Heart right ventricle (tissue), 16 donors: ENCODE results near the gene TTYH1. TPM values are rescaled to one million over a fixed set of nuclear protein-coding genes. Genes with fewer than 3 reads are reported as not detected.
"Not testable (repeated sequence)": the region's sequence is repeated elsewhere in the genome, so short reads cannot be mapped to it uniquely, and the experiment has no call there.

Experiments used
- ATAC-seq, 8 donors: fragments of 200-7000 bp; cut with Tn5 transposase; one replicate each; pipeline ENCODE4 v1.9.1; 2020; ENCODE audit warnings: mild to moderate bottlenecking in 8 of 8, moderate library complexity in 8 of 8, moderate number of reproducible peaks in 1 of 8
- DNase-seq, 2 donors: peaks; one replicate each; pipeline ENCODE4 v3.0.0-alpha.2; 2020
- H3K27ac ChIP-seq, 10 donors: fragments of 200-600 bp; sonication (generic) in 2 of 10; one replicate each; pipeline versions ENCODE4 v1.5.0 to v1.8.0; 2020 to 2022; ENCODE audit warnings: mild to moderate bottlenecking in 3 of 10
- H3K27me3 ChIP-seq, 7 donors: fragments of 200-600 bp; one replicate each; pipeline ENCODE4 v1.8.0; 2021 to 2022; ENCODE audit warnings: mild to moderate bottlenecking in 2 of 7
- H3K36me3 ChIP-seq, 9 donors: fragments of 200-600 bp; sonication (generic) in 1 of 9; one replicate each; pipeline versions ENCODE4 v1.5.0 to v1.8.0; 2020 to 2022; ENCODE audit warnings: mild to moderate bottlenecking in 2 of 9
- H3K4me1 ChIP-seq, 9 donors: fragments of 200-600 bp; sonication (generic) in 1 of 9; one replicate each; pipeline versions ENCODE4 v1.5.0 to v1.8.0; 2020 to 2022; ENCODE audit warnings: mild to moderate bottlenecking in 4 of 9
- H3K4me3 ChIP-seq, 10 donors: fragments of 200-600 bp; sonication (generic) in 2 of 10; one replicate each; pipeline versions ENCODE4 v1.5.0 to v1.8.0; 2020 to 2022; ENCODE audit warnings: mild to moderate bottlenecking in 7 of 10, moderate library complexity in 2 of 10
- H3K9me3 ChIP-seq, 11 donors: fragments of 200-600 bp in 10 of 11; sonication (generic) in 2 of 11; one replicate each; pipeline versions ENCODE4 v1.5.0 to v1.8.0; 2013 to 2022; ENCODE audit warnings: mild to moderate bottlenecking in 2 of 11, control low read depth in 1 of 11, moderate library complexity in 1 of 11
- WGBS, 2 donors: extraction: QIAGEN DNeasy Blood & Tissue Kit; methylation state at CpG; one replicate each; pipeline ENCODE4 v1.1.7; 2013; ENCODE audit warnings: inconsistent platforms in 1 of 2; 5-methylcytosine and 5-hydroxymethylcytosine counted together
- intact Hi-C, 10 donors: fragments of 100-400 bp; cut with DNase I; formaldehyde crosslinking; loops; one replicate each; pipeline versions ENCODE4 v1.11.1 to v1.14.2; 2022
- long read RNA-seq, 3 donors: library from polyadenylated mRNA; unstranded; transcript quantifications; one replicate each; pipeline ENCODE4 v2.0.0, GENCODE V29; 2020 to 2021
- polyA plus RNA-seq, 2 donors: library from polyadenylated mRNA; stranded (reverse); fragments of 200-250 nt; gene quantifications; one replicate each; pipeline ENCODE4 v1.2.3, GENCODE V29; 2013
- total RNA-seq, 10 donors: library from RNA; stranded (reverse); fragmentation: NEBNext Ultra II Directional in 3 of 10; extraction: Animal tissue kit (Norgen Biotek cat#: 25700) in 3 of 10; gene quantifications; one replicate each; pipeline versions ENCODE4 v1.2.1 to v1.2.4, GENCODE V29; 2021 to 2023
- TF ChIP-seq, protein P1 (sequence below), 9 donors: fragments of 200-600 bp; sonication (generic) in 2 of 9; IDR thresholded peaks; one replicate each; pipeline versions ENCODE4 v1.5.0 to v1.8.0; 2021 to 2022; ENCODE audit warnings: antibody characterized with exemption in 9 of 9, mild to moderate bottlenecking in 5 of 9, moderate library complexity in 1 of 9
- donor health status: Arrhythmogenic right ventricular cardiomyopathy.
- donor health status: ischemic (EF 13 %, LVEDD 7.1; RV severe dilation, severe dysfunction).
- donor health status: healthy with polysubstance abuse.
- donor health status: DM: no; HTN: yes; CAD: no.
- donor health status: DM: no; HTN: no; CAD: no.
- donor health status: ischemic (EF 25% LVEDD 6.9; RV normal size, moderate dysfunction).
- donor health status: ischemic (EF 25% LVEDD 5.7; RV mildly dilated, moderate dysfunction).
- donor health status: healthy.
- donor health status: DM: yes; HTN: yes; CAD: no.
- donor health status: Ischemic cardiomyopathy.
- donor health status: ischemic (EF 35%, LVEDD 5.7; RV mildly dilated, moderate dysfunction).
- donor health status: nonischemic (EF 11% LVEDD 7.7; RV severe dilation, severe dysfunction).
- donor health status: DM: yes; HTN: yes; CAD: no.
- donor health status: PGD.
- donor health status: ischemic (EF 29% LVEDD 5.4; RV normal size, mild dysfunction).
- donor health status: nonischemic (EF 23%, LVEDD 6.1; RV moderate dilation, normal function).

TTYH1 gene
- 1 to 10 TPM in 5 of 10 donors, under 1 TPM in 5; 0.37 to 4.3 (median 1.0) TPM for total RNA-seq
- polyA plus RNA-seq = 1 to 10 TPM; 1.8 to 3.1 TPM
- long read RNA-seq, donor 1, partial matches to known transcripts = 0 of 2 reads
- long read RNA-seq, donor 1, other reads (novel, unspliced or antisense) = 0 of 2 reads
- long read RNA-seq, donor 2, partial matches to known transcripts = 1 of 2 reads
- long read RNA-seq, donor 2, other reads (novel, unspliced or antisense) = 0 of 2 reads
- long read RNA-seq, donor 3, partial matches to known transcripts = 0 of 9 reads
- long read RNA-seq, donor 3, other reads (novel, unspliced or antisense) = 3 of 9 reads

DNA sequence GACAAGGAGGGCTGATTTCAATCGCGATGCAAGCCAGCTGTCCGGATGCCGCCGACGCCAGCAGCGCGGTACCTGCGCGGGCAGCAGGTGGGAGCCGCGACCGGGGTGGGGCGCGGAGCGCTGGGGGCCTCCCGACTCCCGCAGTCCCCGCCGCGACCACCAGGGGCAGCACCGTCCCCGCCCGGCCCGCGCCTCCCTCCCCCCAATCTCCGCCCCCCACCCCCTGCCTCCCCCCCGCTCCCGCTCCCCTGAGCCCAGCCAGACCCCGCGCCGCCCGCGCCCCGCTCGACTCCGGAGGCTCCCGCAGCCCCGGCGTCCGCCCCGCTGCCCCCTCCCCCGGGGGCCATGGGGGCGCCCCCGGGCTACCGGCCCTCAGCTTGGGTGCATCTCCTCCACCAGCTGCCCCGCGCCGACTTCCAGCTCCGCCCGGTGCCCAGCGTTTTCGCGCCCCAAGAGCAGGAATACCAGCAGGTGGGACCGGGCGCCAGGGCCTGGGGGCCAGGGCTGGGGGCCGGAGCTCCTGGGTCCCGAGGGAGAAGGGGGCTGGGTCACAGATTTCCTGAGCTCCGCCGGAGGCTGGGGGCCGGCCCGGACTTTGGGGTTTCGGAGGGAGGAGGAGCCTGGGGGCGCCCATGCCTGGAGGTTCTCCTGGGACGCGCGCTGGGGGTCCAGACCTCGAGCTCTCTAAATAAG lies at the start of gene TTYH1:
TSS of gene TTYH1 (plus strand) at position 257 of the 693 bp plus-strand sequence. CDS start at position 346, 89 bp downstream.
- peaks cover under 1 to 33% (median 13%) of the 10 kb centered on the region in 9 donors for H3K4me1 ChIP-seq
- peak within 1 kb of the TSS in 4 of 10 donors; percentile 22 to 63 (median 31) for H3K27ac ChIP-seq
- TF ChIP-seq, protein P1, sequence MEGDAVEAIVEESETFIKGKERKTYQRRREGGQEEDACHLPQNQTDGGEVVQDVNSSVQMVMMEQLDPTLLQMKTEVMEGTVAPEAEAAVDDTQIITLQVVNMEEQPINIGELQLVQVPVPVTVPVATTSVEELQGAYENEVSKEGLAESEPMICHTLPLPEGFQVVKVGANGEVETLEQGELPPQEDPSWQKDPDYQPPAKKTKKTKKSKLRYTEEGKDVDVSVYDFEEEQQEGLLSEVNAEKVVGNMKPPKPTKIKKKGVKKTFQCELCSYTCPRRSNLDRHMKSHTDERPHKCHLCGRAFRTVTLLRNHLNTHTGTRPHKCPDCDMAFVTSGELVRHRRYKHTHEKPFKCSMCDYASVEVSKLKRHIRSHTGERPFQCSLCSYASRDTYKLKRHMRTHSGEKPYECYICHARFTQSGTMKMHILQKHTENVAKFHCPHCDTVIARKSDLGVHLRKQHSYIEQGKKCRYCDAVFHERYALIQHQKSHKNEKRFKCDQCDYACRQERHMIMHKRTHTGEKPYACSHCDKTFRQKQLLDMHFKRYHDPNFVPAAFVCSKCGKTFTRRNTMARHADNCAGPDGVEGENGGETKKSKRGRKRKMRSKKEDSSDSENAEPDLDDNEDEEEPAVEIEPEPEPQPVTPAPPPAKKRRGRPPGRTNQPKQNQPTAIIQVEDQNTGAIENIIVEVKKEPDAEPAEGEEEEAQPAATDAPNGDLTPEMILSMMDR (IDR thresholded peaks at IDR 0.05) = peak in 6 of 9 donors; percentile 15 to 55 (median 45)
- H3K36me3 ChIP-seq = no peaks in the 10 kb centered on the region
- H3K4me3 ChIP-seq = peak within 1 kb of the TSS; percentile 8 to 44 (median 24)
- intact Hi-C loops = no loop called here
- no peak for ATAC-seq
- 3 to 4% methylated on average over 48 to 66 of the region's 68 CpGs for whole genome bisulfite sequencing, 2 donors
- H3K27me3 ChIP-seq = peaks cover 22 to 81% (median 70%) of the 10 kb centered on the region in 7 donors
- H3K9me3 ChIP-seq = no peaks in the 10 kb centered on the region
- no peak for DNase-seq

DNA sequence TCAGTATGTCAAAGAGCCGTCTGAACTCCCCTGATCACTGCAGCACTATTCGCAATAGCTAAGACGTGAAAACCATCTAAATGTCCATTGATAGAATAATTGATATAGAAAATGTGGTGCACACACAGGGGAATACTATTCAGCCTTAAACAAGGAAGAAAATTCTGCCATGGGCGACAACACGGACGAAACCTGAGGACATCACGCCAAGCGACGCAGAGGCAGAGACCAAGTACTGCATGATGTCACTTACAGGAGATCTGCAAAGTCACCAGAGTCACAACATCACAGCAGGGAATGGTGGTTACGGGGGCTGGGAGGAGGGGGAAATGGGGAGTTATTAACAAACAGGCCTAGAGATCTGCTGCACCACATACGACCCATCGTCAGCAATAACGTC lies 49.5 kb upstream of the TTYH1 start:
- ATAC-seq, H3K9me3 ChIP-seq, DNase-seq, H3K36me3 ChIP-seq, intact Hi-C loops, H3K27me3 ChIP-seq: not testable (repeated sequence)
- Histone ChIP-seq H3K4me3 (peak overlapping the region in 1 of 10 donors; percentile 53), H3K27ac (peak overlapping the region in 1 of 10 donors; percentile 94), H3K4me1 (peaks cover 0 to 39% (median 0%) of the 10 kb centered on the region in 9 donors)
- WGBS, 2 donors = 85 to 93% methylated on average over 12 to 13 of the region's 13 CpGs

DNA sequence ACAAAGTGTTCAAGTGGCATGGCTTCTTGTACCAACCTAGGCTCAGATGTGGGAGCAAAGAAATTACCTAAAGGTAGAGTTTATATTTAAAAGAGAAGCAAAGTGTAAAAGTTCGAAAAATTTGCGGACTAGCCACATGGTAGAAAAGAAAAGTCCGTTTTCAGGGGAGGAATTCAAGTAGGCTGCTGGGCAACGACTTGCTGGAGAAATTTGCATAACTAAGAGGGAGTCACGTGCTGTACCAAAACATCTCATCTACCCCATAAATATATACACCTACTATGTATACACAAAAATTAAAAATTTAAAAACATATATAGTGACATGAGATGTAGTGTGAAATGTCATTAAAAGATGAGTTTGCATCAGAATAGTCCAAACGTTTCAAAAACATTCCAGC lies 48.5 kb upstream of the TTYH1 start:
- peaks cover 0 to 4% (median 0%) of the 10 kb centered on the region in 7 donors for H3K27me3 ChIP-seq
- H3K36me3 ChIP-seq = no peaks in the 10 kb centered on the region
- TF ChIP-seq, protein P1 (IDR thresholded peaks at IDR 0.05) = no peak
- intact Hi-C loops = no loop called here
- 53 to 61% methylated on average over 6 of the region's 6 CpGs for WGBS, 2 donors
- H3K4me3 ChIP-seq = no peak overlapping the region
- no peaks in the 10 kb centered on the region for H3K9me3 ChIP-seq
- H3K4me1 ChIP-seq = peaks cover 0 to 46% (median 0%) of the 10 kb centered on the region in 9 donors
- DNase-seq = no peak
- no peak for ATAC-seq
- no peak overlapping the region for H3K27ac ChIP-seq

DNA sequence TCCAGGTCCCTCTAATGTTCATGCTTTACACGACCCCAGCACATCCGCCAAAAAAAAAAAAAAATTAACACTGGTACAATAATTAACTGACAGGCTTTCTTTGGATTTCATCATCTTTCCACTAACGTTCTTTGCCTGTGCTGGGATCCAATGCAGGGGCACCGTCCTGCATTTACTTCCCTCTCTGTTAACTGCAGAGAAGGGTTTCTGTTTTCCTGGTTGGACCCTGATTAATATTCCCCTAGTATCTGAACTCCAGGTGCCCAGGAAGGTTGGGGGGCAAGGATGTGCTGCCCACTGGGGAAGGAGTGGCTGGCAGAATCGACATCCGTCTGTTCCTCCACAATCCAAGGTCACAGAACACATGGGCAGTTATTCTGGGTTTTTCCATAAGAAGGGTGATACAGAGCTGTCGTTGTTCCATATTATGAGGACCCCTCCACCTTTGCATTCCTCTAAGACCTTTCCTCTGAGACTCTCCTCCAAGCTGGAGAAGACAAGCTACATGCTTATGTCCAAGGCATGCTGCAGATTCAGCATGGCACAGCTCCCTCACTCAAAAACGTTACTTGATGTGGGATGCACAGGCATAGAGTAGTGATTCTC lies 46.1 kb upstream of the TTYH1 start:
- H3K27ac ChIP-seq = peak overlapping the region in 1 of 10 donors; percentile 80
- H3K36me3 ChIP-seq = no peaks in the 10 kb centered on the region
- no peaks in the 10 kb centered on the region for H3K9me3 ChIP-seq
- 57 to 65% methylated on average over 8 of the region's 8 CpGs for whole genome bisulfite sequencing, 2 donors
- DNase-seq = no peak
- no peak for ATAC-seq
- no peaks in the 10 kb centered on the region for H3K27me3 ChIP-seq
- intact Hi-C loops = no loop called here
- H3K4me1 ChIP-seq = peaks cover 0 to 65% (median 0%) of the 10 kb centered on the region in 9 donors
- H3K4me3 ChIP-seq = peak overlapping the region in 2 of 10 donors; percentile 0 to 40
- TF ChIP-seq, protein P1 (IDR thresholded peaks at IDR 0.05) = no peak

DNA sequence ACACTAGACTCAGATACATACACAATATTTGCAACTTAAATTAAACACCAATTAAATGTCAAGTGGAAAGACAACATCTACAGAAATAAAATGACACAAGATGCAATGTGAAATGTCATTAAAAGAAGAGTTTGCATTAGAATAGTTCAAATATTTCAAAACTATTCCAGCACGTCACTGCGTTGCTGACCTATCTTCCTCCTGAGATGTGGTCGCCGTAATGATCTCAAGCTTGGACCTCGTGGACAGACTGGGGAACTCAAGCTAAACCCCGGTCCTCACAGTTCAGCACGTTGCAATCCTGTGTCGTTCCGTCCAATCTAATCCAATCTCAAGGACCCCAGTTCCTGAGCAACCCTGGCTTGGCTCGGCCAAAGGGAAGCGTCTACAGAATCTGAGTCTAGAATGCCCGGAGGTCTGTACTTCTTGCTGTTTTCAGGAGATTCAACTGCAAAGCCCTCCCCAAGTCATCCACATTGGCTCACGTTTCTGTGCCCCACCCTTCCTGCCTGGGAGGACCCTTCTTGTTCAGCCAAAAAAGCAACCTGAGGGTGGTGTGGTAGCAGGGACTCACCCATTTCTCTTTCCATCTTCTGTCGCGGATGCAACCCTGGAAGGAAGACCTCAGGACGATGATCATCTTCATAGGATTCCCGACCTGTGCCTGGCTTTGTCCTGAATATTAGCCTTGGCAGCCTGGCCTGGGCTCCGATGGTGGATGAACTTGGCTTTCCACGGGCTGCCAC lies 45.4 kb upstream of the TTYH1 start:
- H3K27me3 ChIP-seq, intact Hi-C loops, H3K9me3 ChIP-seq, H3K36me3 ChIP-seq, DNase-seq: not testable (repeated sequence)
- H3K4me3 ChIP-seq = peak overlapping the region in 1 of 10 donors; percentile 40
- H3K27ac ChIP-seq = peak overlapping the region in 1 of 10 donors; percentile 80
- ATAC-seq = peak in 1 of 8 donors; percentile 40
- peaks cover 0 to 66% (median 0%) of the 10 kb centered on the region in 9 donors for H3K4me1 ChIP-seq
- 63 to 78% methylated on average over 14 to 15 of the region's 19 CpGs for WGBS, 2 donors

DNA sequence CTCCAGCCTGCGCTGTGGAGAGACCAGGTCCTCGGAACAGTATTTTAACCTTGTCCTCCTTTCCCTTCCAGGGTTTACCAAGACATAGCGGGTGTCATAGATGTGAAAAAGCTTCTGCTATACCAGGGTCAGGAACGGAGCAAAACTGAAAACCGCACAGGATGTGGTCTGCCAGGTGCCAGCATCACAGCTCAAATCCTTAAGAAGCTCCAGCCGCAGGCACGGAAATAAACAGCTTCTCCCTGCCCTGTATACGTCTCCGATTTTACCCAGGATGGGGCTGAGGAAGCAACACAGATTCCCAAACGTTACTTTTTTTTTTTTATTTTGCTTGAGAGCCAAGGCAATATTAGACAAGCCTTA lies 44.8 kb upstream of the TTYH1 start:
- H3K27ac ChIP-seq = peak overlapping the region in 1 of 10 donors; percentile 80
- H3K9me3 ChIP-seq, DNase-seq, H3K36me3 ChIP-seq, H3K27me3 ChIP-seq, intact Hi-C loops: not testable (repeated sequence)
- H3K4me3 ChIP-seq = peak overlapping the region in 1 of 10 donors; percentile 40
- WGBS, 2 donors = 68 to 74% methylated on average over 7 to 8 of the region's 10 CpGs
- peak in 4 of 8 donors; percentile 24 to 31 (median 28) for ATAC-seq
- peaks cover 0 to 61% (median 0%) of the 10 kb centered on the region in 9 donors for H3K4me1 ChIP-seq

DNA sequence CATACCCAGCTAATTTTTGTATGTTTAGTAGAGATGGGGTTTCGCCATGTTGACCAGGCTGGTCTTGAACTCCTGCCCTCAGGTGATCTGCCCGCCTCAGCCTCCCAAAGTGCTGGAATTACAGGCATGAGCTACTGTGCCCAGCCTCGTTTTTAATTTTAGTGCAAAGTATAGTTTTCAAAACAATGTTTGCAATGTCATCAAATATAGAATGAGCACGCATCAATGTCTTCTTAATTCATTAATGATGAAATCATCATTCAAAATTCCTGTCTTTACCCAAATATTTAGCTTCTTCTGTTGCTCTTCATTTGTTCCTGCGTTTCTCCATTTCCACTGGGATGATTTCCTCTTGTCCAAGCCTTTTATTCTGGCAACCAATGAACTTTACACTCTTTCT lies 43.8 kb upstream of the TTYH1 start:
- ATAC-seq, DNase-seq, intact Hi-C loops, H3K9me3 ChIP-seq, H3K36me3 ChIP-seq, H3K4me3 ChIP-seq, H3K27me3 ChIP-seq: not testable (repeated sequence)
- 75 to 81% methylated on average over 5 of the region's 5 CpGs for whole genome bisulfite sequencing, 2 donors
- Histone ChIP-seq H3K27ac (peak overlapping the region in 1 of 10 donors; percentile 79), H3K4me1 (peaks cover 0 to 60% (median 0%) of the 10 kb centered on the region in 9 donors)
